ENCODE data around the gene ENPP5.
A peak's percentile ranks its signal among the peaks of the same experiment; 100 is the strongest.
"Not testable (repeated sequence)": the region's sequence is repeated elsewhere in the genome, so short reads cannot be mapped to it uniquely, and the experiment has no call there.

Gene ENPP5

DNA sequence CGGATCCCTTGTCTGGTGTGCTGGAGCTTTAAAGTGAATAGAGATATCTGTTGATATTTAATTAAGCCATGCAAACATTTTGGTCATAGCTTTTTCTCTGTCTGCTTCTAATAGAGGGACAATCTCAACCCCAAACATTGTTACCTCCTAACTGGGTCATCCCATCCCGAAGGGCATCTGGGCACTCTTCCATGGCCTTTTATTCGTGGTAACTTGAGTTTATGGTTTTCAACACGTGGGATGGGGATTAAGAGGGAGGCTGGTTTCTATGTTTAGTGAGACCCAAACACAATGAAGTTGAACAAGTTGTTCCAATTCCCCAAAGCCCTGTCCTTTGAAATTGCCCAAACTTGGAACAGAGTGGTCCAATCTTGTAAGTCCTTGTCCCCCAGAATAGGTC lies 1.4 kb upstream of the ENPP5 start:
- DNase-seq, result no peak

DNA sequence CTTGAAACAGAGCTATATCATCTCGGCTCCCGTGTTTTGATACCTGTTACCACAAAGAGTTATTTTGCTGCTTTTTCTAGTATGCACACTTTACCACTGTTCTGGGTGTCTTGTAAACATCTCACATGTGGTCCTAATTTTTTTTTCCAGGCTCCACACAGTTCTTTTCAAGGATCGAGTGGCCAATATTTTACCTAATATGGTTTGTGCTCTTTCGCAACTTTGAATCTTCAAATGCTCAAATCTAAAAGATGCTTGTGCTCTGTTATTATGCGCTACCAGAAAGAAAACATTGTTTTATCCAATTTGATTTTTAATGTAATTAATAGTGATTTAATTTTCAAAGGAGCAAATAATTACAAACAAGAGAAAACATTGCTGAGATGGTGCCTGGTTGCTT lies 10.7 kb downstream of the ENPP5 start:
- DNase-seq, result no peak

DNA sequence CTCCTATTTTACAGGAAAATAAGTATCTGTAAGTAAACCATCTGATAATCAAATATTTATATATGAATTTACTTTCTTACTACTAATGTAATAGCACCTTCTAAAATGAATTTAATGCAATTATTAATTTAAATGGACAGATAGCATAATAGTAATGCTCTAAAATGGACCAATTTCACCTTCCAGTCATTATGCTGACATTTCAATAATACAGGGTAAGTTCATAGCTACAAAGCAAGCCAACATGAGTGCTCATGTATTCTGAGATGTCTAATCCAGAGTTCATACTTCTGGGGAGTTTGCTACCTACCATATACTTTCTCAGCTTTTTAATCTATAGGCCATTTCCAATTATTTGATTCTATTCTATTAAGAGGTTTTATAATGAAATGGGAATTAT lies 11.6 kb downstream of the ENPP5 start:
- no peak for DNase-seq

DNA sequence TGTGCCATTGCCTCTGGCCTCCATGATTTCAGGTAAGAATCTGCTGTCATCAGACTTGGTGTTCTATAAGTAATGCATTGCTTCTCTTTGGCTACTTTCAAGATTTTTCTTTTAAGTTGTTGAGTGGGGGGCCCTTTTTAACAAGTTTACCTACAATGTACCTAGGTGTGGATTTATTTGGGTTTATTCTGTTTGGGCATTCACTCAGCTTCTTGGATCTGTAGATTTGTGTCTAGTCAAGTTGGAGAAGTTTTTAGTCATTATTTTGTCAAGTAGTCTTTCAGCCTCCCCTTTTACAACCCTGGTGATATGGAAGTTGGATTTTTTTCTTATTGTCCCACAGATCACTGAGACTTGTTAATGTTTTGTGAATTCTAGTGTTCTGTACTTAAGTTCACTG lies 14.1 kb downstream of the ENPP5 start:
- DNase-seq, result no peak

DNA sequence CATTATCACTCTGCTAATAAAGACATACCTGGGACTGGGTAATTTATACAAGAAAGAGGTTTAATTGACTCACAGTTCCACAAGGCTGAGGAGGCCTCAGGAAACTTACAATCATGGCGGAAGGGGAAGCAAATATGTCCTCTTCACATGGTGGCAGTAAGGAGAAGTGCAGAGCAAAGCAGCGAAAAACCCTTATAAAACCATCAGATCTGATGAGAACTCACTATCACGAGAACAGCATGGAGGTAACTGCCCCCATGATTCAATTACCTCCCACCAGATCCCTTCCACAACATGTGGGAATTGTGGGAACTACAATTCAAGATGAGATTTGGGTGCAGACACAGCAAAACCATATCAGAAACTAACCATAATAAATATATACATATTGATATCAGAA lies 21.7 kb downstream of the ENPP5 start:
- not testable (repeated sequence) for DNase-seq

DNA sequence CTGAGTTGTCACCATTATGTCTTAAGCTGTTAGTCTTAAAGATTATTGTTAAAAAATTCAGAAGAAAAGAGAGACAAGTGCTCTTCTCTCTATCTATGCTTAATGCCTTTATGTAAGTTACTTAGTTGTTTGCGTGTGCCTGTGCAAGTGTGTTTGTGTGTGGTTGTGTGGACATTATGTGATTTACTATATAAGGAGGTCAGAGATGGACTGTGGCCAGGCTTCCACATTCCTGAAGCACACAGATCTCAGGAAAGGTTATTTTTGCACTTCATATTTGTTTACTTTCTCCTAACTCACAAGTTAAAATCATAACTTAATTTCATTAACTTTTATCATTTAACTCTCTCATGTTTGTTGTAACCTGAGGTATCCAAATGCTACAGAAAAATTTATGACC lies 26.5 kb downstream of the ENPP5 start:
- no peak for DNase-seq

DNA sequence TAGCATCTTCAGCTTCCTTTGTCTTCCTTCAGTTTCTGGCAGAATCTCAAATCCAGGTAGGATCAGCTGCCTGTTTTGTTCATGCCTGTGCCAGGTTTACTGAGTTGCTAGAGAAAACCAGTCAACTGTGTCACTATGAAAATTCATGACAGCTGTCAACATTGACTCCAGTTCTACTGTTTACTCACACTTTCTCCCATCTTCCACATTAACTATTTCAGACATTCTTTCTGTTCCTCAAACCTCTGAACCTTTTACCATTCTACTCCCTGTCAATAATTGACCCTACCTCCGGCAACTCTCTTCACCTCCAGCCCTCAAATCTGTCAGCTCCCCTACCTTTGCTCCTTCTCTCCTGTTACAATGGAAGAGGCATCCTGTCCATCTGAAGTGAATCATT lies 32.5 kb downstream of the ENPP5 start:
- DNase-seq, result no peak

DNA sequence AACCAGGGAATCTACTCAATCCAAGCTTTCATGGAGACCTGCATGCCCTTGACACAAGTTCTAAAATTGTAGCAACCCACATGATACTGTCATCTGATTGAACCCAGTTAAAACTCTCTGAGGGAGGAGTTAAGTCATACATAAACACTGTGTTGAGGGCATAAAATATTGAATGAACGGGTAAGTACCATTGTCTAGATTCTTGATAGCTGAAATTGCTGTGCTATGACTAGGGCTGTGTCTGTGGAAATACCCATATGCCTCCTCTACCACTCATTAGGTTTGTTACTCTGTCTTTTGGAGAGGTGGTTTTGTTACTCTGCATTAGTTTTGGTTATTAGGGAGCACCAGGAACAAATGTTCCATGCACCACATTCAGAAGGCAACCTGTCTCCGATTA lies 33.4 kb downstream of the ENPP5 start:
- DNase-seq, result no peak

DNA sequence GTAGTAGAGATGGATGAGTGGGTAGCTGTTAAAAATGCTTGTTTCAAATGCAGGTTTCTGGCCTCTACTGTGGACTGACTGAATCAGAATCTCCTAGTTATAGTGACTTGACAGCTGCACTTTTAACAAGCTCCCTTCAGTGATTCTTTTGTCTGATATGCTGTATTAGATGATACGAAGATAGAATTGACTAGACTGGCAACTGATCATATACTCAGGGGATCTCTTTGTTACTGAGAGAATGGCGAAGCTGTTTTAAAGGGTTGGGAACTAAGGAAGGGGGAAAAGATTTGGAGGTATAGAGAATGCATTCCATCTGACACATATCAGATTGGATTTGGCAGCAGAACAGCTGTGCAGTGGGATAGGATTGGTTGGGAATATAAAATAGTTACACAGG lies 33.9 kb downstream of the ENPP5 start:
- DNase-seq, result no peak

DNA sequence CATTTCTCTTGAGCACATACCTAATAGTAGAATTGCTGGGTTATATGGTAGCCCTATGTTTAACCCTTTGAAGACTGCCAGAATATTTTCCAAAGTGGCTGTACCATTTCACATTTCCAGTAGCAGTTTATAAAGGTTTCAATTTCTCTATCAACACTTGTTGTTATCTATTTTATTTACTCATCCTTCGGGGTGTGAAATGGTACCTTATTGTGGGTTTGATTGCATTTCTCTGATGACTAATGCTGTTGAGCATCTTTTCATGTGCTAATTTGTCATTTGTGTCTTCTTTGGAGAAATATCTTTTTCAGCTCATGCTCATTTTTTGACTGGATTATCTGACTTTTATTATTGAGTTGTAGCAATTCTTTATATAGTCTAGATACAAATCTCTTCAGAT lies 35.6 kb downstream of the ENPP5 start:
- DNase-seq, result no peak

DNA sequence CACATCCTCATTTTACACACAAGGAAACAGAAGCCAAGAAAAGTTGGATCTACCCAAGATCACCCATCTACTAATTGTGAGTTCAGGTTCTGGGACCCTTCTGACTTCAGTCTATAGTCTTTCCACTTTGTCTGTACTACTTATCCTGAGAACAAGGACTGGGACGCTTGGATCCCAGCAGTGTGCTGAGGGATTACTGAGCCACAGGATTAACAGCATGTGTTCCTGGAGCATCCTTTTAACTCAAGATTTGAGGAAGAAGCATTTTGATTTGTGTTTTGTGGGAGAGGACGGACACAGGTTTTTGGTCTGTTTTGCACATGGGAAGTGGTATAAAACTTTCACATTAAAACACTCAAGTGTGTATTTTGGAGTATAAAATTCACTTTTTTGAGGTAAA lies 36.6 kb downstream of the ENPP5 start:
- DNase-seq, result no peak

DNA sequence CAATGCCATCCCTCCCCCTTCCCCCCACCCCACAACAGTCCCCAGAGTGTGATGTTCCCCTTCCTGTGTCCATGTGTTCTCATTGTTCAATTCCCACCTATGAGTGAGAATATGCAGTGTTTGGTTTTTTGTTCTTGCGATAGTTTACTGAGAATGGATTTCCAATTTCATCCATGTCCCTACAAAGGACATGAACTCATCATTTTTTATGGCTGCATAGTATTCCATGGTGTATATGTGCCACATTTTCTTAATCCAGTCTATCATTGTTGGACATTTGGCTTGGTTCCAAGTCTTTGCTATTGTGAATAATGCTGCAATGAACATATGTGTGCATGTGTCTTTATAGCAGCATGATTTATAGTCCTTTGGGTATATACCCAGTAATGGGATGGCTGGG lies 39.5 kb downstream of the ENPP5 start:
- DNase-seq, result not testable (repeated sequence)

DNA sequence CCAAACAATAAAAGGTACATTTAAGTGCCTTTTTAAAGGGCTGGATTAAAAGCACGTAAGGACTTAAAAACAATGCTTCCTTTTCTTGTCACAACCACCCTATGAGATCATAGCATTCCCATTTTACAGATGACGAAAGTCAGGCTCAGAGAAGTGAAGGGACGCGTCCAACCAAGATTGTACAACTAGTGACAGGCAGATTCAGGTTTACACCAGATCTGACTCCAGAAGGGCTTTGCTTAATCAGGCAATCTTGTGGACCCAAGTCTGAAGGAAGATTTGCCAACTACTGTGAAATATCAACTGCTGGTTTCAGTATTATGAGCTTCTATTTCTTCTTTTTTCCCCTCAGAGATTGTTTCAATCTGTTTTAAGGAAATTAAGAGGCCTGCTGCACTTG lies 40.1 kb downstream of the ENPP5 start:
- peak; percentile 16 for DNase-seq

DNA sequence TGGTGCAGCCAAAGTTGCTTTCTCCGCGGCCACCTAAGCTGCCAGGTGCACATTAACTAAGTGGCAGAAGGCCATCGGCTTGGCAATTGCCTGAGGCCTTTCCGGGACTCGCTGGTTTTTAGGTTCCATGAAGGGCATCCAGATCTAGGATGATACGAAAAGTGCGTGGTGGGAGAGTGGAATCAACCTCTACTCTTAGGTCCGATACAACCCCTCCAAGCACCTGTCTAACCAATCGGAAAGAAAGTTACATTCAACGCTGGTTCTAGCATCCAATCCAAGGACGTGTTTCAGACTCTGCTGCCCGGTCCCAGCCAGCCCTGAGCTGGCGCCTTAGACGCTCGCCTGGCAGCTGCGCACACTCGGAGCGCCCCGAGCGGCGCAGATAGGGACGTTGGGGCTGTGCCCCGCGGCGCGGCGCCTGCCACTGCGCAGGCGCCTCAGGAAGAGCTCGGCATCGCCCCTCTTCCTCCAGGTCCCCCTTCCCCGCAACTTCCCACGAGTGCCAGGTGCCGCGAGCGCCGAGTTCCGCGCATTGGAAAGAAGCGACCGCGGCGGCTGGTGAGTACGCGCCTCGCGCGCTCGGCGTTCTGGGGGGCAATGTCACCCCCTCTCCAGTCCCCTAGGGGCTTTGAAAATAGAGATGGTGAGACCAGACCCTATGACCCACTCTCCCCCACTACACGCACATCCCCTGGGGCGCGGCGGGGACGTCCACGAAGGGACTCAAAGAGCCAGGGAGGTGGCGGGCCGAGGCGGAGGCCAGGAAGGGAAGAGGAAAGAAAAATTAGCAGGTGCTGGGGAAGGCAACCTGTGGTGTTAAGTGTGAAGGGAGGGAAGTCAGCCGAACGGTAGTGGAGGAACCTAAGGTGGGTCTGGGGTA lies 40.9 kb downstream of the ENPP5 start, which contains the start of gene ENPP4:
Gene ENPP4 (plus strand): TSS at position 361 of the 883 bp plus-strand sequence. CDS start 9,595 bp downstream, outside the sequence.
- peak; percentile 98 for DNase-seq

DNA sequence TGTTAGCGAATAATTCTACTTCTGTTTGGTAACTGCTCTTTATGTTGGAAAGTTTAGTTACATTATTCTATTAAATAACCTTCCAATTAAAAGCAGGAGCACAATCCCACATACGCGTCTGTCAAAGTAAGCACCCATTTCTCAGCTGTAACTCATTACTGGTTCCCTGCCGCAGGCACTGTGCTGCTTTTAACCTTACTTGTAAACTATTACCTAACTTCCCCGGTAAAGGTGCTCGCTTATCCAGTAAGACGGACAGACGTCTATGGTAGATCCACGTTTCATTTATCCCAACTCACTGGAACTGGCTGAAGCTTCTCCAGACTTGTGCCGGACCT lies 41.5 kb downstream of the ENPP5 start:
- no peak for DNase-seq

DNA sequence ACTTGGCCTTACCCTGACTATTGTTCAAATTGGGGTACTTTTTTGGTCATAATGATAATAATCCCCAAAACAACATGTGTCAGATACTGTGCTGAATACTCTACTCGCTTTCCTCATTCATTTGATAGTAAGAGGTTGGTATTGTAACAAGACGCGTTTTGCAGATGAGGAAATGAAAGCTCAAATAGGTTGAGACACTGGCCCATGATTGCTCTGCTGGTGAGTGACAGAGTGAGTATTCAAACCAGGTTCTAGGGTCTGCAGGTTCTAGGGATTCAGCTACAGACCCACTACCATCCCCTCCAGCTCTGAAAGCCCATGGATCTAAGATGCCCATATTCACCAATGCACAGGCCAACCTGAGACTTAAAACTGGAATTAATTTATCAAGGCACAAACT lies 42.3 kb downstream of the ENPP5 start:
- DNase-seq, result no peak

DNA sequence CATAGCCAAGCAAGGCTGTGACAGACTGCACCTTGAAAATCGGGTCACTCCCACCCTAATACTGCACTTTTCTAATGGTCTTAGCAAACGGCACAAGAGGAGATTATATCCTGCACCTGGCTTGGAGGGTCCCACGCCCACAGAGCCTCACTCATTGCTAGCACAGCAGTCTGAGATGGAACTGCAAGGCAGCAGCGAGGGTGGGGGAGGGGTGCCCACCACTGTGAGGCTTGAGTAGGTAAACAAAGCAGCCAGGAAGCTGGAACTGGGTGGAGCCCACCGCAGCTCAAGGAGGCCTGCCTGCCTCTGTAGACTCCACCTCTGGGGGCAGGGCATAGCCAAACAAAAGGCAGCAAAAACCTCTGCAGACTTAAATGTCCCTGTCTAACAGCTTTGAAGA lies 51.1 kb downstream of the ENPP5 start:
- not testable (repeated sequence) for DNase-seq

DNA sequence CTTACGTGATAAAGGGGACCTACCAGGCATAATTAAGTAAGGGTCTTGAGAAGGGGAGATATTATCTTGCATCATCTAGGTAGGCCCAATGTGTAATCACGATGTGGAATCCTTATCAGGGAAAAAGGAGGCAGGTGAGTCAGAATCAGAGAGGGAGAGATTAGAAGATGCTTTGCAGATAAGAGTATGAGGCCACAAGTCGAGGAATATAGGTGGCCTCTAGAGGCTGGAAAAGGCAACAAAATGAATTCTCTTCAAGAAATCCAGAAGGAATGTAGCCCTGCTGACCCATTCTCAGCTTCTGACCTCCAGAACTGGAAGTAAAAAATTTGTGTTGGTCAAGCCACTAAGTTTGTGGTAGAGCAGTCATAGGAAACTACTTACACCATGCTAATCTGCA lies 51.9 kb downstream of the ENPP5 start:
- DNase-seq, result no peak

DNA sequence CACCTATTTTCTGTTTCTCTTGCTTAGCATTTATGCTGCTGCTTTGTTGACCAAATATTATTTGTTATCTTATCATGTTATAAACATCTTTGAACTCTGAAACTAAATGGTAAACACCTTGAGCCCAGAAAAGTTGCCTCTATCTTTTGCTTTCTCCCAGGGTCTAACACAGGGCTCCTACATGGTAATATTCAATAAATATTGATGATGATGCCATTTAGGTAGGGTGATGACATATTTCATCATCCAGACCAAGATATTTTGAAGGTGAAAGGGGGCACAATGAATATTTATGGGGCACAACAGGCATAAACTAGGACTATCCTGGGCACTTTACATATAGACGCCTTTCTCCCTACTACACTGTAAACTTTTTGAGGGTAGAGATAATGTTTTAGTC lies 52.6 kb downstream of the ENPP5 start:
- DNase-seq, result no peak

DNA sequence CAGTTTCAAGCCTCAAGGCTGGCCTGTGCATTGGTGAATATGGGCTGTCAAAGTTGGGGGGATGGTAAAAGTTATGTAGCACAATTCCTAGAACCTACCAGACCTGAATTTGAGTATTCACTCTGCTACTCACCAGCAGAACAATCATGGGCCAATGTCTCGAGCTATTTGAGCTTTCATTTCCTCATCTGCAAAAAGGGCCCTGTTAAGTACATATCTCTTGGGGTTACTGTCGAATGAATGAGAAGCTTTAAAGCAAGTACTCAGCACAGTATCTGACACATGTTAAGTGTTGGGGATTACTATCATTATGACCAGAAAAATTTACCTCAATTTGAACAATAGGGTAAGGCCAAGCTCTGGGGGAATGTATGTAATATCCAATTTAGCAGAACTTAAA lies 54.5 kb downstream of the ENPP5 start:
- DNase-seq, result no peak

DNA sequence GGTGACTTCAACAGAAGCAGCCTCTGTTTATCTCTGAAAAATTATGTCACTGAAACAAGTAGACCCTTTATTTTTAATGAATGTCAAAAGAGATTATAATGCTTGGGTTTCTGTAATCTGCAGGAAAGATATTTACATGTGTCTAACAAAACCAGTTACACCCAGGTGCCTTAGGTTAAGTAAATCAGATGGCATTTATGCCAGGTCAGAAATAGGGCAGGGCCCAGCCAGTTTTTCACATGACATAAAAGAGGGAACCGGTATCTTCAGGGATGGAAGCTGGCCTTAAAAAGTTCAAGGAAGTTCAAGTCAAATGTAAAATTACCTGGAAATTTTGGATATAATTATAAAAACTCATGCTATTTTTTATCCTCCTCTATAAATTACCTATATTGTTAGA lies 55.1 kb downstream of the ENPP5 start:
- DNase-seq, result no peak

DNA sequence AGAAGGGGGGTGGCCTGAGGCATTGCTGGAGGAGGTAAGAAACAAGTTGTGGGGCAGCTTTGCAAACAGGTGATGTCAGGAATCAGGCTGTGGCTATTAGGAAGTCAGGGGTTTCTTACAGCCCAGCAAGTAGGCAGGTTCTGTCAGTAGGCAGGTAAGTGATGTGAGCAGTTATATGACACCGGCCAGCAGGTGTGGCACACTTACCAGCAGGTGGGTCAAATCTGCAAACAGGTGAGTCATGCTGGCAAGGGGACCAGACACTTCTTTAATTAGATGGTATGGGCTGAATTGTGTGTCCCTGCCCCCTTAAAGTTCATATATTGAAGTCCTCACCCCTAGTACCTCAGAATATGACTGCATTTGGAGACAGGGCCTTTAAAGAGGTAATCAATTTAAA lies 57.4 kb downstream of the ENPP5 start:
- no peak for DNase-seq

Data from CD4-positive, alpha-beta T cell treated with Interleukin-17A for 1 hour (primary cell).